MM.1S (cell line): Measurements from ENCODE around the gene CCDC138.

Experiments used
- DNase-seq: peaks from one replicate; pipeline ENCODE4 v3.0.0-alpha.2; 2015
- H2AFZ ChIP-seq: fragments of 300-600 bp; sonication (generic); 2 replicates; pipeline ENCODE4 v1.6.0; 2016; ENCODE audit warnings: antibody characterized with exemption, low read length
- H3F3A ChIP-seq: fragments of 300-600 bp; sonication (generic); 2 replicates; pipeline ENCODE4 v1.6.1; 2016; ENCODE audit warnings: mild to moderate bottlenecking, antibody characterized with exemption, low read length, moderate library complexity, mixed read lengths; ENCODE audit not compliant: insufficient read depth
- H3K27ac ChIP-seq: fragments of 300-600 bp; sonication (generic); 2 replicates; pipeline ENCODE4 v1.5.1; 2016; ENCODE audit warnings: mild to moderate bottlenecking, low read length
- H3K27me3 ChIP-seq: fragments of 300-600 bp; sonication (generic); replicated peaks from 2 replicates; pipeline ENCODE4 v1.6.0; 2016; ENCODE audit warnings: low read length; ENCODE audit not compliant: insufficient read depth
- H3K36me3 ChIP-seq: fragments of 300-600 bp; sonication (generic); replicated peaks from 2 replicates; pipeline ENCODE4 v1.6.1; 2016; ENCODE audit warnings: mild to moderate bottlenecking, low read length, mixed read lengths; ENCODE audit not compliant: insufficient read depth
- H3K4me1 ChIP-seq: fragments of 300-600 bp; sonication (generic); 2 replicates; pipeline ENCODE4 v1.6.1; 2016; ENCODE audit warnings: low read length, mixed read lengths
- H3K4me2 ChIP-seq: fragments of 300-600 bp; sonication (generic); 2 replicates; pipeline ENCODE4 v1.6.0; 2016; ENCODE audit warnings: low read depth, low read length
- H3K4me3 ChIP-seq: fragments of 300-600 bp; sonication (generic); 2 replicates; pipeline ENCODE4 v1.5.1; 2016; ENCODE audit warnings: low read length, mixed read lengths
- H3K79me2 ChIP-seq: fragments of 300-600 bp; sonication (generic); 2 replicates; pipeline ENCODE4 v1.6.1; 2016; ENCODE audit warnings: mixed run types, low read length, mixed read lengths
- H3K9ac ChIP-seq: fragments of 300-600 bp; sonication (generic); 2 replicates; pipeline ENCODE4 v1.6.1; 2016; ENCODE audit warnings: low read length, mixed read lengths
- H3K9me2 ChIP-seq: fragments of 300-600 bp; sonication (generic); replicated peaks from 2 replicates; pipeline ENCODE4 v1.6.1; 2016; ENCODE audit warnings: mild to moderate bottlenecking, low read length, mixed read lengths; ENCODE audit not compliant: insufficient read depth
- H3K9me3 ChIP-seq: fragments of 300-600 bp; sonication (generic); replicated peaks from 2 replicates; pipeline ENCODE4 v1.6.1; 2016; ENCODE audit warnings: mild to moderate bottlenecking, low read length, mixed read lengths; ENCODE audit not compliant: insufficient read depth
- H4K20me1 ChIP-seq: fragments of 300-600 bp; sonication (generic); 2 replicates; pipeline ENCODE4 v1.6.1; 2016; ENCODE audit warnings: mild to moderate bottlenecking, low read length, moderate library complexity, mixed read lengths; ENCODE audit not compliant: insufficient read depth
- EZH2 ChIP-seq: fragments of 300-600 bp; sonication (generic); optimal IDR thresholded peaks from 2 replicates; pipeline ENCODE3; 2017; ENCODE audit warnings: low read depth, mild to moderate bottlenecking, antibody characterized with exemption, low read length, mixed read lengths
- EZH2phosphoT487 ChIP-seq: fragments of 300-600 bp; sonication (generic); IDR thresholded peaks from 2 replicates; pipeline ENCODE4 v1.6.1; 2018; ENCODE audit warnings: antibody characterized with exemption, low read length
- TF ChIP-seq, protein P1 (sequence below): fragments of 300-600 bp; sonication (generic); IDR thresholded peaks from 2 replicates; pipeline ENCODE4 v1.5.1; 2016; ENCODE audit warnings: antibody characterized with exemption, low read length, mixed read lengths

Gene CCDC138

DNA sequence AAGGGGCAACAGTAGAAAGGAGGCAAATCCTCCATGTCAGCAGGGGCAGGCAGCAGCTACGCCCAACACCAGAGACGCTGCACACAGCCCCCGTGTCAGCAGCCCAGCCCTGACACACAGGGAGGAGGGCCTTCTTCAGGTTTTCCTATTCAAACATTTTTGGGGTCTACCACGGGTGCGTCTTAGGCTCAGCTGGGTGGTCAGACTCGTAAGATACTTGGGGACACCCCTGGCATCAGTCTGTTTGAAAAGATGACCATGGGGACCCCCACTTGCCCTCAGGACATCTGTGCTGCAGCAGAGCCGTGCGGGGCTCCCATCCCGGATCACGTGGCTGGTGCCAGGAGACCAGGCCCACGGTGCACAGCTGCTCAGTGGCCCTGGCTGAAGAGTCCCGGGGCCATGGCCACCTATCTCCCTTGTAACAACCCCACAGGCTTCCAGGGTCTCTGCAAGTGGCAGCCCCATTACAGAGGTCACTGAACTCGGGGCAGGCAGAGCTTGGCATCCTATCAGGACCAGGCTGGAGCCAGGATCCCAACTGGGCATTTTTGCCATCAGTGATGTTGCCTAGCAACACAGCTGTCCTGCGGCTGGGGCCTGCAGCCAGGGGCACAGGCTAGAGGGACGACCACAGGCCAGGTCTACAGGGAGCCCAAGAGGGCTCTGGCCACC is 120.0 kb downstream of the CCDC138 start:
- Histone ChIP-seq H3K9ac (no peak overlapping the region), H3K4me3 (no peak overlapping the region), H3K27me3 (no peaks in the 10 kb centered on the region), H3K27ac (no peak overlapping the region), H3K36me3 (no peaks in the 10 kb centered on the region), H3K4me2 (no peak overlapping the region), H2AFZ (no peak overlapping the region), H3F3A (no peaks in the 10 kb centered on the region), H3K79me2 (no peaks in the 10 kb centered on the region), H4K20me1 (no peaks in the 10 kb centered on the region), H3K9me3 (no peaks in the 10 kb centered on the region), H3K9me2 (no peaks in the 10 kb centered on the region), H3K4me1 (no peaks in the 10 kb centered on the region)
- TF ChIP-seq, protein P1, sequence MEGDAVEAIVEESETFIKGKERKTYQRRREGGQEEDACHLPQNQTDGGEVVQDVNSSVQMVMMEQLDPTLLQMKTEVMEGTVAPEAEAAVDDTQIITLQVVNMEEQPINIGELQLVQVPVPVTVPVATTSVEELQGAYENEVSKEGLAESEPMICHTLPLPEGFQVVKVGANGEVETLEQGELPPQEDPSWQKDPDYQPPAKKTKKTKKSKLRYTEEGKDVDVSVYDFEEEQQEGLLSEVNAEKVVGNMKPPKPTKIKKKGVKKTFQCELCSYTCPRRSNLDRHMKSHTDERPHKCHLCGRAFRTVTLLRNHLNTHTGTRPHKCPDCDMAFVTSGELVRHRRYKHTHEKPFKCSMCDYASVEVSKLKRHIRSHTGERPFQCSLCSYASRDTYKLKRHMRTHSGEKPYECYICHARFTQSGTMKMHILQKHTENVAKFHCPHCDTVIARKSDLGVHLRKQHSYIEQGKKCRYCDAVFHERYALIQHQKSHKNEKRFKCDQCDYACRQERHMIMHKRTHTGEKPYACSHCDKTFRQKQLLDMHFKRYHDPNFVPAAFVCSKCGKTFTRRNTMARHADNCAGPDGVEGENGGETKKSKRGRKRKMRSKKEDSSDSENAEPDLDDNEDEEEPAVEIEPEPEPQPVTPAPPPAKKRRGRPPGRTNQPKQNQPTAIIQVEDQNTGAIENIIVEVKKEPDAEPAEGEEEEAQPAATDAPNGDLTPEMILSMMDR: no peak
- TF ChIP-seq EZH2phosphoT487 (no peak), EZH2 (no peak)
- DNase-seq: no peak

DNA sequence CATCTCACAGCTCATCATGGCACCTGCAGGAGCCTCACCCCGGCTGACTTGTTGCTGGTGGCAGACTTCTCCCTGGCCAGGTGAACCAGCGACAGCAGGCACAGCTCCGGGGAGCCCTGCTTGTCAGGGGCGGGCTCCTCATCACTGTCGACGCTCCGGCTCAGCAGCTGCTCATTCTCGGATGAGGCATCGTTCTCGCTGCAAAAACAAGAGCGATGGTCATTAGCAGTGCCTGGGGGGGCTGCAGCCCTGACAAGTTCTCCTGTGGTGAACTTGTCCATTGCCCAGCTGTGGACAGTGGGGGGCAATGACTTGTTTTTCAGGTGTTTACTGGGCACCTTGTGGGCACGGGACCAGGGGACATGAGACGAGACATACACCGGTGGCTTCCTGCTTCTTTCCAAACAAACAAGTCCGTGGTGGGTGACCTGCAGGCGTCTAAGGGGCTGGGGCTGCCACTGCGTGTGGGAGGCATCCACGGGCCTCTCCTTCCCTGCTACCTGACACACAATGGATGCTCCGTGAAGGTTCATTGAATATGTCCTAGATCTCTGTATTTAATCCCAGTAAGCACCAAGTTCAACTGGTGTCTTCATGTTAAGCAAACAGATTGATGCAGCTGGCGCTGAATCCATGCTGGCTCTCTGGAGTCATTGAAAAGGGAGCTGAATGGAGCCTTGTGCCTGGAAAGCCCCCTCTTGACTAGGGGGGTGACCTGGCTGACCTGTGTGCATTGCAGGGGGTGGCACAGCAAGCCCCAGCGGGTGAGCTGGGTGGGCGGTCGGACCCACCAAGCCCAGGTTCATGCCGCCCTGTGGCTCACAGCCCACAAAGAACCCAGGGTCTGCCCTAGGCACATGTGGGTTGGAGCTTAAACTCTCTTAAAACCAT is 121.5 kb downstream of the CCDC138 start:
- no peak overlapping the region for H3K27ac ChIP-seq
- no peak overlapping the region for H3K9ac ChIP-seq
- H3K4me1 ChIP-seq: no peaks in the 10 kb centered on the region
- H3K4me2 ChIP-seq: no peak overlapping the region
- no peaks in the 10 kb centered on the region for H3K27me3 ChIP-seq
- H3K36me3 ChIP-seq: no peaks in the 10 kb centered on the region
- no peaks in the 10 kb centered on the region for H3F3A ChIP-seq
- no peak overlapping the region for H3K4me3 ChIP-seq
- H2AFZ ChIP-seq: no peak overlapping the region
- TF ChIP-seq EZH2phosphoT487 (no peak), EZH2 (no peak)
- TF ChIP-seq, protein P1: no peak
- no peaks in the 10 kb centered on the region for H4K20me1 ChIP-seq
- DNase-seq: no peak
- H3K9me2 ChIP-seq: no peaks in the 10 kb centered on the region
- no peaks in the 10 kb centered on the region for H3K9me3 ChIP-seq
- no peaks in the 10 kb centered on the region for H3K79me2 ChIP-seq

DNA sequence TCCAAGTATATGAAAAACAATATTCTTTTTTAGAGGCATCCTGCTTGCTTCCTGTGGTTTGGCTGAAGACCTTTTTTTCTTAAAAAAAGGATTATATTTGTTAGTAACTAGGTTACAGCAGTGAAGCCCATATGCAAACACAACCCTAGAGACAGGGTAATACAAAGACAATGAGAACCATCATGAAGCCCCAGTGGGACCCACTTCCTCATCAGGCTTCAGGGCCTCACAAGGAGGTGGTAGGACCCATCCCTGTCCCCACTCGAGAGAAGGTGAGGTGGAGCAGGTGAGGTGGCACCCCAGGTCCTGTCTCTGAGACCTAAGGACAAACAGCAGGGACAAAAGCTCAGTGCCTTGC is 122.1 kb downstream of the CCDC138 start:
- Histone ChIP-seq H3K9me3 (no peaks in the 10 kb centered on the region), H3K4me1 (no peaks in the 10 kb centered on the region), H3K36me3 (no peaks in the 10 kb centered on the region), H3K9ac (no peak overlapping the region), H3K4me3 (no peak overlapping the region), H3F3A (no peaks in the 10 kb centered on the region), H3K4me2 (no peak overlapping the region), H3K79me2 (no peaks in the 10 kb centered on the region), H3K27ac (no peak overlapping the region), H2AFZ (no peak overlapping the region), H4K20me1 (no peaks in the 10 kb centered on the region), H3K9me2 (no peaks in the 10 kb centered on the region), H3K27me3 (no peaks in the 10 kb centered on the region)
- DNase-seq: no peak
- TF ChIP-seq EZH2phosphoT487 (no peak), EZH2 (no peak)
- TF ChIP-seq, protein P1: no peak
